MCF 10A (cell line): ENCODE measurements around the gene PALMD. TPM values are rescaled to one million over a fixed set of nuclear protein-coding genes. Genes with fewer than 3 reads are reported as not detected.

ENCODE experiments used
- BruUV-seq: library from RNA; stranded (reverse); fragments of 400-500 nt; replicated peaks from 2 replicates; lab custom pipeline; 2021; lab: Mats Ljungman, UMichigan
- CTCF ChIA-PET: fragments of 300-600 bp; sonication (Branson Sonifier 250); formaldehyde crosslinking; extraction: SDS; loops from one replicate; lab custom pipeline; 2021; ENCODE audit warnings: antibody characterized with exemption, inconsistent platforms; lab: Yijun Ruan, JAX
- POLR2A ChIA-PET: fragments of 300-600, 350-650 bp; sonication (Branson Sonifier 250); formaldehyde crosslinking; extraction: SDS; loops from one replicate; lab custom pipeline; 2020; ENCODE audit warnings: antibody characterized with exemption, inconsistent platforms; lab: Yijun Ruan, JAX
- DNase-seq: peaks from one replicate; pipeline ENCODE4 v3.0.0-alpha.2; 2018; ENCODE audit not compliant: unreplicated experiment
- H3K27ac Mint-ChIP-seq: one replicate; pipeline ENCODE4 v1.8.0; 2022; ENCODE audit warnings: mild to moderate bottlenecking, low read depth, mixed read lengths; ENCODE audit not compliant: unreplicated experiment
- H3K27me3 Mint-ChIP-seq: one replicate; pipeline ENCODE4 v1.8.0; 2022; ENCODE audit warnings: mixed read lengths; ENCODE audit not compliant: insufficient read depth, unreplicated experiment
- H3K36me3 Mint-ChIP-seq: one replicate; pipeline ENCODE4 v1.8.0; 2022; ENCODE audit warnings: mild to moderate bottlenecking, moderate library complexity, mixed read lengths; ENCODE audit not compliant: insufficient read depth, unreplicated experiment
- H3K4me1 Mint-ChIP-seq: one replicate; pipeline ENCODE4 v1.8.0; 2022; ENCODE audit warnings: mixed read lengths; ENCODE audit not compliant: insufficient read depth, unreplicated experiment
- H3K4me3 Mint-ChIP-seq: one replicate; pipeline ENCODE4 v1.8.0; 2022; ENCODE audit warnings: mild to moderate bottlenecking, moderate library complexity, mixed read lengths; ENCODE audit not compliant: unreplicated experiment
- H3K9me3 Mint-ChIP-seq: one replicate; pipeline ENCODE4 v1.8.0; 2022; ENCODE audit warnings: mixed read lengths; ENCODE audit not compliant: unreplicated experiment
- intact Hi-C: fragments of 100-400 bp; cut with micrococcal nuclease; formaldehyde crosslinking; loops from 2 replicates; pipeline ENCODE4 v1.14.1; 2022
- total RNA-seq: library from RNA; stranded (reverse); gene quantifications from 2 replicates; pipeline ENCODE4 v1.2.3, GENCODE V29; 2022
- TF ChIP-seq, protein P1 (sequence below): fragments of 200-600 bp; IDR thresholded peaks from one replicate; pipeline ENCODE4 v1.8.0; 2022; ENCODE audit warnings: antibody characterized with exemption, mild to moderate bottlenecking; ENCODE audit not compliant: unreplicated experiment

PALMD gene
- total RNA-seq, 1 experiment from 2014 or later = 0.33 TPM

DNA sequence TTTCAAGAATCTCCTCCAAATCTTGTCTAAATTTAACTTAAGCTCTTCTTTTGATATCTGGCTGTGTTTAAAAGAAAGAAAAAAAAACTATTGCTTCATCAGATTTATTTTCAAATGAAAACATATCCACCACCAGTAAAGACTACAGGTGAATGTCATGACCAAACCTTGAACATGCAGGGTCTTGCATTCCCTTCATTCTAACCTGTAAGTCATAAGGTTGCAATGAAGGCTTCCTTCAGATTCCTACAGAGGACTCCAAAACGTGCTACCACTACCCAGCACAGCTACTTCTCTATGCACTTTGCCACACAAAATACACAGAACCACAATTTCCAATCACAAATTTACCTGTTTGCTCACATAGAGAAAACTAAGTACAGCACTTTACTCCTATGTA lies 94.2 kb downstream of the PALMD start:
- ChIA-PET CTCF (interaction anchor here (0.6 to 0.8 kb wide), 2 partner anchors 15 to 403 kb away, joined by 4 read pairs; no protein-coding TSS in a partner anchor), POLR2A (no interaction called here)
- TF ChIP-seq, protein P1, sequence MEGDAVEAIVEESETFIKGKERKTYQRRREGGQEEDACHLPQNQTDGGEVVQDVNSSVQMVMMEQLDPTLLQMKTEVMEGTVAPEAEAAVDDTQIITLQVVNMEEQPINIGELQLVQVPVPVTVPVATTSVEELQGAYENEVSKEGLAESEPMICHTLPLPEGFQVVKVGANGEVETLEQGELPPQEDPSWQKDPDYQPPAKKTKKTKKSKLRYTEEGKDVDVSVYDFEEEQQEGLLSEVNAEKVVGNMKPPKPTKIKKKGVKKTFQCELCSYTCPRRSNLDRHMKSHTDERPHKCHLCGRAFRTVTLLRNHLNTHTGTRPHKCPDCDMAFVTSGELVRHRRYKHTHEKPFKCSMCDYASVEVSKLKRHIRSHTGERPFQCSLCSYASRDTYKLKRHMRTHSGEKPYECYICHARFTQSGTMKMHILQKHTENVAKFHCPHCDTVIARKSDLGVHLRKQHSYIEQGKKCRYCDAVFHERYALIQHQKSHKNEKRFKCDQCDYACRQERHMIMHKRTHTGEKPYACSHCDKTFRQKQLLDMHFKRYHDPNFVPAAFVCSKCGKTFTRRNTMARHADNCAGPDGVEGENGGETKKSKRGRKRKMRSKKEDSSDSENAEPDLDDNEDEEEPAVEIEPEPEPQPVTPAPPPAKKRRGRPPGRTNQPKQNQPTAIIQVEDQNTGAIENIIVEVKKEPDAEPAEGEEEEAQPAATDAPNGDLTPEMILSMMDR = no peak
- Mint-ChIP-seq H3K27me3 (no peaks in the 10 kb centered on the region), H3K4me3 (no peak overlapping the region), H3K27ac (no peak overlapping the region), H3K4me1 (no peaks in the 10 kb centered on the region), H3K36me3 (peaks cover 9% of the 10 kb centered on the region), H3K9me3 (no peaks in the 10 kb centered on the region)
- intact Hi-C loops = no loop called here
- no TSS peak for BruUV-seq
- no peak for DNase-seq

Other genes with a start within 250 kb of the PALMD start
- gene FRRS1, start 120.5 kb downstream of the PALMD start, total RNA-seq = 7.2 and 7.4 TPM in 2 replicates
- gene AGL, start 204.2 kb downstream of the PALMD start, total RNA-seq = 8.9 and 9.1 TPM in 2 replicates